NCI-H345 treated with DMSO at 0.1 percent for 48 hours (cell line): ENCODE data around the gene TAP2.
"Not testable (repeated sequence)": the region's sequence is repeated elsewhere in the genome, so short reads cannot be mapped to it uniquely, and the experiment has no call there.

ENCODE experiments used
- DNase-seq: peaks from one replicate; lab custom pipeline; 2025; ENCODE audit not compliant: unreplicated experiment; lab: John Stamatoyannopoulos, UW

The TAP2 gene

DNA sequence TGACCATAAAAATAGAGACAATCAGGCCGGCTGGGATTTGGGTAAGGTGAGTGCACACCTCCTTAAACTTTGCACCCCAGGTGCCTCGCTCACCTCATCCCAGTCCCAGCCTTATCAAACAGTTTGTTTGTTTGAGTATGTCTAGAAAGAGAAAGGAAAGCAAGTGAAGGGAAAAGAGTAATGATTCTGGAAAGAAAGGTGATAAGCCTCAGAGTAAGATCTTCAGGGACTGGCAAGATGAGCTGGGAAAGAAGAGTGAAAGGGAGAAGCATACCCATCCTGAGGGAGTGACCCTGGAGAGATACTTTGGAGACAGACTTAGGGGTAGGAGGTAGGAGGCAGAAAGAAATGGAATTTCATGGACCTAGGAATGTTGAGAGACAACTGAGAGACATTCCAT, 1.7 kb downstream of the TAP2 start:
- no peak for DNase-seq

- DNase-seq, result no peak
Observed at GRCh38 chr6:32835167-32835893, 3.2 kb downstream of the TAP2 start.

- no peak for DNase-seq
Observed at GRCh38 chr6:32833664-32834063, 4.9 kb downstream of the TAP2 start.

DNA sequence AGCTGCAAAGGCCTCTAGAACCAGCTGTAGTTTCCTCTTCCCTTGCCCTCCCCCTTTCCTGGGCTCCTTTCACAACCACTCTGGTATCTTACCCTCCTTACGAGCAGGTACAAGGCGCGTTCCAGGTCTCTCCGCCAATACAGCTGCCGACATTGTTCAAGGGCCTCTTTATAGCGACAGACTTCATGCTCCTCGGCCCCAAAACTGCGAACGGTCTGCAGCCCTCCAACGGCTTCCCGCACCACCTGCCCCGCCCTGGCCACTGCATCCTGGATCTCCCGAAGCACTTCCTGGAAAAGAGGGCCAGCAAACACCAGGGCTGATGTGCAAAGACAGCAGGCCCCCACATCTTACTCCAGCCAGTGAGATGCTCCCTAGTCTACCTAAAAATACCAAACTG, 6.0 kb downstream of the TAP2 start:
- no peak for DNase-seq

- DNase-seq, result no peak
Observed at GRCh38 chr6:32830936-32831335, 7.6 kb downstream of the TAP2 start.

DNA sequence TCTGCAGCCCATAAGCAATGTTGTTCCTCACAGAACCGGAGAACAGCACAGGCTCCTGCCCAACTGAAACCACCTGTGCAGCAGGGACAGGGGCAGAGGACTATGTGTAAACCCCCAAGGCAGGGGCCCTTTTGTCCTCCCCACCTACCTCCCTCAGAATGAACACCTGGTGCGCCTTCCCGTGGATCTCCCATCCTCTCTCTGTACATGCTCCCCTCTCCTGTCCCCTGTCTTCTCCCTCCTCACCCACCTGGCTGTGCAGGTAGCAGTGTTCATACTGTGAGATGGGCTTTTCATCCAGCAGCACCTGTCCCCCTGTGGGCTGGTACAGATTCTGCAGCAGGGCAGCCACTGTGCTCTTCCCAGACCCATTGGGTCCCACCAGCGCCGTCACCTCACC, 8.5 kb downstream of the TAP2 start:
- DNase-seq, result no peak

DNA sequence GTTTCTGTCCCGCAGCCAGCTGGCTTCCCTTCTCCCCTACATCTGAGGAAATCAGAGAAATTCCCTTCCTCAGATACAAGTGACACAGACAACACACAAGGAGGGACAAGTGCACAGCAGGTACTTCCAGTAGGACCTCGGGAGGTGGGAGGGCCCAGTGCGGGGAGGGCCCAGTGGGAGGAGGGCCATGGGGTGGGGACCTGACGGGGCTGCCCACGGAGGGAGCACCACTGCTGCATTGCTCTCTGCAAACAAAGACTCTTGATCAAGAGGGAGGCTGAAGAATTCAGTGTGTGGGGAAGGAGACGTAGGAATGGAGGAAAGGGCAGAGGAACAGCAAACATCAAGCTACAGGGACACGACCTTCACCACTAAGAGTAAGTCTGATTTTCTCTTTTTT, 9.0 kb downstream of the TAP2 start:
- DNase-seq, result no peak

- no peak for DNase-seq
Observed at GRCh38 chr6:32827025-32827424, 11.5 kb downstream of the TAP2 start.

GRCh38 chr6:32825966-32826365, 12.6 kb downstream of the TAP2 start:
- DNase-seq, result no peak

- no peak for DNase-seq
Observed at GRCh38 chr6:32819729-32820128, 18.8 kb downstream of the TAP2 start.

DNA sequence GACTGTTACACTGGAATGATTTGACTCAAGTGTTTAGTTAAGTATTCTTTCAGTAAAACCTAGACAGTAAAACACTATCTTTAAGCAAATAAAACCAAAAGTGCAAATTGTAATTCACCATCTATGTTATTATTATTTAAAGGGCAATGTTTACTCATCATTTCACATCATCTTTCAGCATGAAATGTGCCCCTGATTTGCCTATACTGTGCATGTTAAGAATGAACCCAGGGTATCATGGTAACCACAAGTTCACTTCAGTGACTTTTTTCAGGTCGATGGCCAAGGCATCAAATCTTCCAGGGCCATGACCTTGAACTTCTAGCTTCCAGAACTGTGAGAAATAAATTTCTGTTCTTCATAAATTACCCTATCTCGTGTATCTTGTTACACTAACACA, 19.7 kb downstream of the TAP2 start:
- DNase-seq, result no peak

- DNase-seq, result no peak
Observed at GRCh38 chr6:32816746-32817204, 21.8 kb downstream of the TAP2 start, which contains the start of gene HLA-DOB. HLA-DOB (minus strand) TSS chr6:32817002; CDS start chr6:32816951, 51 bp downstream.

- no peak for DNase-seq
Observed at GRCh38 chr6:32815996-32816395, 22.5 kb downstream of the TAP2 start.

- no peak for DNase-seq
Observed at GRCh38 chr6:32815115-32815514, 23.4 kb downstream of the TAP2 start.

DNA sequence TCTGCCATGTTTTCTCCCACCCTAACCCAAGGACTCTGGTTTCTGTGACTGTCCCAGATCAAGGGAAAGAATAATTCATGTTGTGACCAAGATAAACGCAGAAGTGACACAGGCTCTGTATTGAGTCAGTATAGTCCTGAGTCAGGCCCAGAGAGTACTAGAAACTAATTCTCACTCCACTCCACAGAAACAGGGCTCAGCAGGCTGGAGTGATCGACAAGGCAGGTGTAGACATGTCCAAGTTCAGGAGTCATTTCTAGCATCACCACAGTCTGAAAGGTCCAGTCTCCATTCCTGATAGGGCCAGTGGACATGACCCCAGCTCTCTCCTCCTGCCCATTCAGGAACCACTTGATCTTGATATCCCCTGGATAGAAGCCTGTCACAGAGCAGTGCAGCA, 24.4 kb downstream of the TAP2 start:
- DNase-seq, result no peak

GRCh38 chr6:32809171-32809570, 29.4 kb downstream of the TAP2 start:
- no peak for DNase-seq

DNA sequence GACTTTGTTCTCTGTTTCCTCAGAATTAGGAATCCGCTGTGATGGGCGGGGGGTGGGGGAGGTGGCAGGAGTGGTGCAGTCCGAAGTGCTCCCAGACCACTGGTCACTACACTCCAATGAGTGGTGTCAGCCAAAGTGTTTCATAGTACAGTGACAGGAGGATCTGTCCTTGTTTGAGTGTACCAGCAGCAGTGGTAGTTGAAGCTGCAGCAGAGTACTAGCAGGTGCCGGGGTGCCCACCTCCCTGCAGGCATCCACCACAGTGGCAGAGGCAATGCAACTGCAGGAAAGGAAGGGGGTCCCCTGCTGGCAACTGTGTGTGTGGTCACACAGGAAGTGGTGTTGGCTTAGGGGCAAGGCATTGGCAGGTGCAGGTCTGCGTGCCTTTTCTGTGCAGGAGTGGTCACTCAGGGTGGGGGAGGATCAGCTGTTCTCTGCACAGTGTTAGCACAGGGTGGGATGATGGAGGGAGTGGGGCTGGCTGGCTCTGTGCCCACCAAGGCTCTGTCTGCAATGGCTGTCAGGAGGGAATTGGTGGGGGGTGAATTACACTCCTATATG, 31.4 kb downstream of the TAP2 start:
- DNase-seq, result no peak

DNA sequence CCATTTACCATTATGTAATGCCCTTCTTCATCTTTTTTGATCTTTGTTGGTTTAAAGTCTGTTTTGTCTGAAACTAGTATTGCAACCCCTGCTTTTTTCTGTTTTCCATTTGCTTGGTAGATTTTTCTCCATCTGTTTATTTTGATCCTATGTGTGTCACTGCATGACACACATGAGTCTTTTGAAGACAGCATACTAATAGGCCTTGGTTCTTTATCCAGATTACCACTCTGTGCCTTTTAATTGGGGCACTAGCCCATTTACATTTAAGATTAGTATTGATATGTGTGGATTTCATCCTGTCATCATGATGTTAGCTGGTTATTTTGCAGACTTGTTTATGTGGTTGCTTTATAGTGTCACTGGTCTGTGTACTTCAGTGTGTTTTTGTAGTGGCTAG, 33.1 kb downstream of the TAP2 start:
- not testable (repeated sequence) for DNase-seq

DNA sequence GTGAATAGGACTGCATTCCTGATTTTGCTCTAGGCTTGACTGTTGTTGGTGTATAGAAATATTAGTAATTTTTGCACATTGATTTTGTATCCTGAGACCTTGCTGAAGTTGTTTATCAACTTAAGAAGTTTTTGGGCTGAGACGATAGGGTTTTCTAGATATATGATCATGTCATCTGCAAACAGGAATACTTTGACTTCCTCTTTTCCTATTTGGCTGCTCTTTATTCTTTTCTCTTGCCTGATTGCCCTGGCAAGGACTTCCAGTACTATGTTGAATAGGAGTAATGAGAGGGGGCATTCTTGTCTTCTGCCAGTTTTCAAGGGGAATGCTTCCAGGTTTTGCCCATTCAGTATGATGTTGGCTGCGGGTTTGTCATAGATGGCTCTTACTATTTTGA, 35.1 kb downstream of the TAP2 start:
- DNase-seq, result no peak

- DNase-seq, result no peak
Observed at GRCh38 chr6:32799740-32800139, 38.8 kb downstream of the TAP2 start.

GRCh38 chr6:32799168-32799567, 39.4 kb downstream of the TAP2 start:
- no peak for DNase-seq

DNA sequence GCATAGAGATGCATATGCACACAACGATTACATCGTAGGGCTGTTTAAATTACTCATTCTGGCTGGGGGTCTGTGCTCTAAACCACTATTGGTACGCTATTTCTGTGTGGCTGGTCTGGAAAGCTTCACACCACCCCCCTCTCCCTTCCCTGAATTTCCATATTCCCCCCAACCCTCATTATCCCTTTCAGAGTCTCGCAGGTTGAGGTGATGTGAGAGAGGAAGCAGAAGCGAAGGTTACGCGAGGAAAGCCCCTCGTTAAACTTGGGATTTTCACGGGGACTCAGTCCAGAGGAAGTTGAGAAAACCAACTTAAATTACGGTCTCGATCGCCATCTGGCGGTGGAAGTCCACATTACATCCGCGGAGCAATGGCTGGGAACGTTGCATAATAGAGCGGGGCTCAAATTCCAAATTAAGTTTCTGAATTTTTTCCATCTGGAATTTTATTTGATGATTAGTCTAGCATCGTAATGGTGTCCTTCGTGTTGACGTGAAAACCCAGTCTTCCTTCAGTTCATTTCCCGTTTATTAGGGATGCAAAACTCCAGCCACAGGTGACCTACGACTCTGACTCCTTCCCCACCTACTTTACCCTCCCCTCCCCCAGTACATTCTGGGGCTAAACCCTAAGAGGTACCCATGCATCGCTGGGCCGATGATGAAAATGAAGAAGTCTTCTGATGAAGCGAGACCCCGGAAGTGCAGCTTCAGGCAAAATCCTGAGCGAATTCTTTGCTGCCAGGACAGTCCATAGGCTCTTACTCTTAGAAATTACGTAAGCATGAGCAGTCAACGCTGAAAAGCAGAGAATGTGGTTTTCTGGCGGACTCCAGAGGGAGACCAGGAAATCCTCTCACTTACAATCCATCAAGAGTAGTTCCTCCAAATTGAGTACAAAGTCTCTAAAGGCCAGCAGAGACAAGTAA, 41.4 kb downstream of the TAP2 start:
- DNase-seq, result no peak
